ENCODE results near the gene ARRDC2. TPM values are rescaled to one million over a fixed set of nuclear protein-coding genes. Genes with fewer than 3 reads are reported as not detected.

ARRDC2 gene
- total and polyA plus RNA-seq, 9 of the 15 experiments (the other 6 are each of a cell fraction or from before 2014, with no cell fraction given): 1.9 to 27.4 (median 15.2) TPM

GRCh38 chr19:17982430-17982829 lies 25.5 kb upstream of the ARRDC2 start (continued):
- TF ChIP-seq PBX2 (CRISPR knock-in tag; IDR thresholded peaks at IDR 0.05; ENCODE audit: low read depth): no peak
- TF ChIP-seq PBX2 (tag; conservative IDR thresholded peaks at IDR 0.05; ENCODE audit: low read depth): no peak
- no peak for TF ChIP-seq ARID3B (CRISPR knock-in tag; IDR thresholded peaks at IDR 0.05; ENCODE audit: borderline replicate concordance)

GRCh38 chr19:17985037-17985818 lies 22.7 kb upstream of the ARRDC2 start:
- H3K36me3 ChIP-seq (ENCODE audit: control insufficient read depth, insufficient read depth, low read length): no peaks in the 10 kb centered on the region
- ChIA-PET CTCF (ENCODE audit: low intra/inter-chr PET ratio) (no interaction called here), POLR2A (interaction anchor here (0.7 to 0.9 kb wide), 2 partner anchors 10 to 15 kb away, joined by 3 read pairs; no protein-coding TSS in a partner anchor)
- no peaks in the 10 kb centered on the region for H3K9me3 ChIP-seq (replicated peaks; ENCODE audit: control insufficient read depth, insufficient read depth, low read depth, low read length)
- H3K27me3 ChIP-seq (ENCODE audit: control insufficient read depth in 2 of 2, insufficient read depth in 2 of 2, low read length in 2 of 2): peaks cover 6 to 13% of the 10 kb centered on the region in 2 experiments; a peak in 4 of 5 replicates
- in situ Hi-C loops (cut with MboI): no loop called here
- H2AFZ ChIP-seq (ENCODE audit: low read depth, low read length): peak overlapping the region; percentile 86
- no peaks in the 10 kb centered on the region for H4K20me1 ChIP-seq (replicated peaks; ENCODE audit: control insufficient read depth, insufficient read depth, low read length)
- H3K79me2 ChIP-seq (ENCODE audit: control insufficient read depth, insufficient read depth, low read length): no peaks in the 10 kb centered on the region
- peak; percentile 87 for FAIRE-seq
- intact Hi-C loops (cut with micrococcal nuclease): no loop called here
- no peak overlapping the region for H3K4me3 ChIP-seq
- ATAC-seq: peak; percentile 88
- TSS peak; percentile 100 for BruUV-seq (replicated peaks)
- H3K4me1 ChIP-seq (replicated peaks in 1 of 2; ENCODE audit: control insufficient read depth in 2 of 2, insufficient read depth in 2 of 2, low read length in 2 of 2): peaks cover 7 to 31% of the 10 kb centered on the region in 2 experiments; a peak in 4 of 5 replicates
- peak overlapping the region; percentile 63 for H3K4me2 ChIP-seq (ENCODE audit: insufficient read depth, low read length)
- WGBS (ENCODE audit: insufficient coverage, low coverage, missing lambda C conversion rate): 36% methylated on average over 13 of the region's 17 CpGs
- H3K9ac ChIP-seq (ENCODE audit: insufficient read depth in 1 of 2, low read depth in 2 of 2, low read length in 2 of 2): peak overlapping the region in 1 of 2 experiments; percentile 41; a peak in 2 of 4 replicates
- DNase-seq (ENCODE audit: extremely low read depth in 1 of 4, low spot score in 3 of 4): peak; percentile 65 to 84 (median 79)
- no peaks in the 10 kb centered on the region for H3K9me1 ChIP-seq (ENCODE audit: control insufficient read depth, insufficient read depth, low read length)
- no peak overlapping the region; the same call in 2 of the 3 replicates for H3K27ac ChIP-seq (ENCODE audit: extremely low read depth, low read depth, low read length)
- TF ChIP-seq MYNN (IDR thresholded peaks at IDR 0.05) (no peak), MYNN (CRISPR knock-in tag; IDR thresholded peaks at IDR 0.05) (no peak), ZBTB26 (CRISPR knock-in tag; IDR thresholded peaks at IDR 0.05) (no peak), MBD2 (IDR thresholded peaks at IDR 0.05; ENCODE audit: borderline replicate concordance, low read depth) (no peak), ATF6 (CRISPR knock-in tag; IDR thresholded peaks at IDR 0.05) (no peak), SUPT5H (IDR thresholded peaks at IDR 0.05) (no peak), TCFL5 (CRISPR knock-in tag; conservative IDR thresholded peaks at IDR 0.05) (no peak), JUND (IDR thresholded peaks at IDR 0.05; ENCODE audit: borderline replicate concordance, low read depth, low read length) (no peak), JUND (tag; IDR thresholded peaks at IDR 0.05; ENCODE audit: borderline replicate concordance, low read depth, low read length) (no peak)
